Thyroid gland (tissue), 4 donors: Measurements from ENCODE around the gene TSGA10IP.

Experiments
- POLR2A ChIP-seq, 2 donors: fragments of 450-650 bp; IDR thresholded peaks; one replicate each; pipeline ENCODE4 v1.6.1; 2017; ENCODE audit warnings: antibody characterized with exemption in 2 of 2, mild to moderate bottlenecking in 2 of 2, moderate library complexity in 1 of 2
- TF ChIP-seq, protein P1 (sequence below), 6 experiments: fragments of 200-600 bp in 3 of 6; fragments of 450-650 bp in 3 of 6; sonication (generic) in 3 of 6; IDR thresholded peaks; one replicate each; pipeline ENCODE4 v1.5.1; 2016 to 2019; ENCODE audit warnings: antibody characterized with exemption in 6 of 6, mild to moderate bottlenecking in 2 of 6, inconsistent platforms in 1 of 6, moderate library complexity in 1 of 6

DNA sequence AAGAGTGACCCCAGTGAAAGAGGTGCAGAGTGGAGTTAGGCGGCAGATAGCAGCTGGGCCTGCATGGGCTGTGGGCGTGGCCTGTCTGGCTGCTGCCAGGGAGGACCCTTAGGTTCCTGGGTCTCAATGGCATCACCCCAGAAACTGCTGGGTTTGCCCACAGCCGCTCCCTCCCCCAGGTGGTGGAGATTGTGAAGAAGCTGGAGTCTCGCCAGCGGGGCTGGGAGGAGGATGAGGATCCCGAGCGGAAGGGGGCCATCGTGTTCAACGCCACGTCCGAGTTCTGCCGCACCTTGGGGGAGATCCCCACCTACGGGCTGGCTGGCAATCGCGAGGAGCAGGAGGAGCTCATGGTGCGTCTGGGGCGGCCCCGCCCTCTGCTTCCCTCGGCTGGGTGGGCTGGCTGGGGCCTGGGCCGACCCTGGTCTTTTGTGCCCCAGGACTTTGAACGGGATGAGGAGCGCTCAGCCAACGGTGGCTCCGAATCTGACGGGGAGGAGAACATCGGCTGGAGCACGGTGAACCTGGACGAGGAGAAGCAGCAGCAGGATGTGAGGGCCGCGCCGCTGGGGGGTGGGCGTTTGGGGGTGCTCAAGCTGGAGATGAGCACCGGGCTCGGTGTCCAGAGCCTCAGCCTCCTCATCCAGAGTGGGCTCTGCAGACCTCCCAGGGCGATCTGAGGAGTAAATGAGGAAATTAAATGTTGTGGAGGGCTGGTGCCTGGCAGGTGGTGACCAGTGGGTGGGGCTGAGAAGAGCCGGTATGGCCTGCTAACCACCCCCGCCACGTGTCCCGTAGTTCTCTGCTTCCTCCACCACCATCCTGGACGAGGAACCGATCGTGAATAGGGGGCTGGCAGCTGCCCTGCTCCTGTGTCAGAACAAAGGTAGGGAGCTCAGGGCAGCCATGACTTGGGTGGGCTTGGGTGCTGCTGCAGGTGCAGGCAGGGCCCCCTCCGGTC, 31.2 kb downstream of the TSGA10IP start:
- TF ChIP-seq, protein P1, sequence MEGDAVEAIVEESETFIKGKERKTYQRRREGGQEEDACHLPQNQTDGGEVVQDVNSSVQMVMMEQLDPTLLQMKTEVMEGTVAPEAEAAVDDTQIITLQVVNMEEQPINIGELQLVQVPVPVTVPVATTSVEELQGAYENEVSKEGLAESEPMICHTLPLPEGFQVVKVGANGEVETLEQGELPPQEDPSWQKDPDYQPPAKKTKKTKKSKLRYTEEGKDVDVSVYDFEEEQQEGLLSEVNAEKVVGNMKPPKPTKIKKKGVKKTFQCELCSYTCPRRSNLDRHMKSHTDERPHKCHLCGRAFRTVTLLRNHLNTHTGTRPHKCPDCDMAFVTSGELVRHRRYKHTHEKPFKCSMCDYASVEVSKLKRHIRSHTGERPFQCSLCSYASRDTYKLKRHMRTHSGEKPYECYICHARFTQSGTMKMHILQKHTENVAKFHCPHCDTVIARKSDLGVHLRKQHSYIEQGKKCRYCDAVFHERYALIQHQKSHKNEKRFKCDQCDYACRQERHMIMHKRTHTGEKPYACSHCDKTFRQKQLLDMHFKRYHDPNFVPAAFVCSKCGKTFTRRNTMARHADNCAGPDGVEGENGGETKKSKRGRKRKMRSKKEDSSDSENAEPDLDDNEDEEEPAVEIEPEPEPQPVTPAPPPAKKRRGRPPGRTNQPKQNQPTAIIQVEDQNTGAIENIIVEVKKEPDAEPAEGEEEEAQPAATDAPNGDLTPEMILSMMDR (IDR thresholded peaks at IDR 0.05) = no peak
- no peak for TF ChIP-seq POLR2A (IDR thresholded peaks at IDR 0.05)
